Dedifferentiated amniotic fluid mesenchymal stem cell (primary cell): Measurements from ENCODE around the gene CFTR.
"Not testable (repeated sequence)": the region's sequence is repeated elsewhere in the genome, so short reads cannot be mapped to it uniquely, and the experiment has no call there.

Experiments used
- DNase-seq: peaks from one replicate; pipeline ENCODE4 v3.0.0-alpha.2; 2016; ENCODE audit errors: extremely low spot score

CFTR gene

DNA sequence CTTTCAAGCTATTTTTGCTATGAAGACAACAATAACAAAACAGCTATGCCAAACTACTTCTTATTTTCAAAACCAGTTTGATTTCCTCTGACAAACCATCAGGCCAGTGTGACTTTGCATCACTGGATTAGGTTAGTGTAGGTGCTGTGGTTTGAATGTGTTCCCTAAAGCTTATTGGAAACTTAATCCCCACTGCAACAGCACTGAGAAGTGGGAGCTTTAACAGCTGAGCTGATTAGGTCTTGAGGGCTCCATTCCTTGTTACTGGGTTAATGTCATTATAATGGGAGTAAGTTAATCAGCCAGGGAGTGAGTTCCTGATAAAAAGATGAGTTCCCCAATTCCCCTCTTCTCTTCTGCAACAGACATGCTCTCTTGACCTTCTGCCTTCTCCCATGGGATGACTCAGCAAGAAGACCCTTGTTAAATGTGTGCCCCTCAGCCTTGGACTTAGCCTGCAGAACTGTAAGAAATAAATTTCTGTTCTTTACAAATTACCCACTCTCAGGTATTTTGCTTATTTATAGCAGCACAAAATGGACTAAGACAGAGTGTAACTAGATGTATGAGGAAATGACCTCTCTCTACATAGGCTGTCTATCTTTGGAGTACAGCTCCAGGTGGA is 206.6 kb downstream of the CFTR start:
- DNase-seq: no peak

- DNase-seq: no peak
Observed at GRCh38 chr7:117688126-117688525, 208.3 kb downstream of the CFTR start.

- DNase-seq: no peak
Observed at GRCh38 chr7:117689406-117689805, 209.6 kb downstream of the CFTR start.

DNA sequence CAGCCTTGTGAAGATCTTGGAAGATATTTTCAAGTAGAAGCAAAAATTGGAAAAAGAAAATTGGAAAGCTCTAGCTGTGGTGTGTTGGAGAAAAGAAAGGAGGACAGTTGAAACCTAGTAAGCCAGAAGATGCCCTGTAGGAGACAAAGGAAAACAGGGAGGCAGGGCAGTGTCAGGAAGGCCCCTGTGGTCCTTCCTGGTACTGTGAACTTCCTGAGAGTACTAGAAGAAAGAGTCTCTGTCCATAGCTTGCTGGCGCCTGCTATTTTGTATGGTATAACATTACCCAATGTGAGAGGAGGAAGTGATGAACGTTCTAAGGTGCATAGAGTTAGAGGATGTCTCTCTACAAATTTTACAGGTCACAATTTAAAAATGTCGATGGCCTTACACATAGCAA is 210.3 kb downstream of the CFTR start:
- no peak for DNase-seq

- no peak for DNase-seq
Observed at GRCh38 chr7:117692338-117692737, 212.5 kb downstream of the CFTR start.

GRCh38 chr7:117698018-117698417 is 218.2 kb downstream of the CFTR start:
- no peak for DNase-seq

DNA sequence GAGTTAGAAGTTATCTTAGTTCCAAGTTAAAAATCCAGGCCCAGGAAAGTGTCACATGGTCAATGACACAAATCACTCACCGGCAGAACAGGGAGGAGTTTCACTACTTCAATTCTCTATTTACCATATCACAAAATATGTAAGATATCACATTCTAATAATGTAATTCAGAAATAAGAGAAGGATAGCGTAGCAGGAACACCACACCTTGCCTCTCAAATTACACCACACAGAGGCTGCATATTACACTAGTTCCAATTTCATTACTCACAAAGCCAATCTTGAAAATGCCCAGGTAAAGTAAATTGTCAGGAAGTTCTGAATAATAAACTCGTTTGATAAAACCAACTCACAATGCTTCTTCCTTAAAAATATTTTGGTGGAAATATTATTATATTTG is 224.2 kb downstream of the CFTR start:
- no peak for DNase-seq

- DNase-seq: no peak
Observed at GRCh38 chr7:117705630-117706029, 225.8 kb downstream of the CFTR start.

DNA sequence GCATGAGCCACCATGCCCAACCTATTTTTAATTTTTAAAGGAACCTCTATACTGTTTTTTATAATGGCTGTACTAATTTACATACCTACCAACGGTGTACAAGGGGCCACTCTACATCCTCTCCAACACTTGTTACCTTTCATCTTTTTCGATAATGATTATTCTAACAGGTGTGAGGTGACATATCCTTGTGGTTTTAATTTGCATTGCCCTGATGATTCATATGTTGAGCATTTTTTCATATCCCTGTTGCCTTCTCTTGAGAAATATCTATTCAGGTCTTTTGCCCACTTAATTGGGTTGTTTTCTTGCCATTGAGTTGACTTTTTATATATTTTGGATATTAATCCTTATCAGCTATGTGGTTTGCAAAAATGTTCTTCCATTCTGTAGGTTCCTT is 226.4 kb downstream of the CFTR start:
- DNase-seq: no peak

DNA sequence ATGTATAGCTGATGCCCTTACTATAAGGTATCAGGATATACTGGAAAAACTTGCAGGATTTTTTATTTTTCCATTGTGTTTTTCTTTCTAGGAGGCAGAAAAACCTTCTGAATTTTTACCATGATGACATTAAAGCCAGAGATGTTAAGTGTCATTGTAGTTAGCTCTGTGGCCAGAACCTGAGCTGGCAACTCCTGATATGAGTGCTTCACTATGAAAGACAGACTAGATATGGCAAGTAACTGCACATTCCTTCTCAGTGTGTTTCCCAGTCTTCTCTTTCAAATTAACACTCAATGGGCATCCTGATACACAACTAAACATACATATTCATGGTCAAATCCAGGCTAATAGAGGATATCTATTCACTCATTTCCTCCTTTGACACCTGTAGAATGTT is 227.3 kb downstream of the CFTR start:
- no peak for DNase-seq

DNA sequence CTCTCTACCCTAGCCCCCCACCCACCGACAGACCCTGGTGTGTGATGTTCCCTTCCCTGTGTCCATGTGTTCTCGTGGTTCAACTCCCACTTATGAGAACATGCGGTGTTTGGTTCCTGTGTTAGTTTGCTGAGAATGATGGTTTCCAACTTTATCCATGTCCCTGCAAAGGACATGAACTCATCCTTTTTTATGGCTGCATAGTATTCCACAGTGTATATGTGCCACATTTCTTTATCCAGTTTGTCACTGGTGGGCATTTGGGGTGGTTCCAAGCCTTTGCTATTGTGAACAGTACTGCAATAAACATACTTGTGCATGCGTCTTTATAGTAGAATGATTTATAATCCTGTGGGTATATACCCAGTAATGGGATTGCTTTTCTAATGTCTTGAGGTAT is 228.3 kb downstream of the CFTR start:
- DNase-seq: not testable (repeated sequence)

DNA sequence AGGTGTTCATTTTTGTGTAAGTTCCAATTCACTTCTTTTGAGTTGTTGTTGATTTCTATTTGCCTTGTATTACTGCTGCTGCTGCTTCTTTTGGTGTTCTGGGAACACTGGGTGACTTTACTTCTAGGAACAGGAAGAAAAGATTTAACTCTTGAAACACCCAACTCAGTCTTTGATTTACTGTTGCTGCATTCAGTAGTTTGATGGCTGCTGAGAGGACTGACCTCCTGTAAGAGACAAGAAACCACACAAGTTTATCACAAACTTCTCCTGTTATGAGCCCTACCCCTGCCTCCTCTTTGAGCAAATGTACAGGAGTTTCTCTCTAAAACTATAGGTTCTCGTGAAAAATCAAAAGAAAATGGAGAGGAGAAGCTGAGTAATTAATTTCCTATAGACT is 231.7 kb downstream of the CFTR start:
- no peak for DNase-seq

DNA sequence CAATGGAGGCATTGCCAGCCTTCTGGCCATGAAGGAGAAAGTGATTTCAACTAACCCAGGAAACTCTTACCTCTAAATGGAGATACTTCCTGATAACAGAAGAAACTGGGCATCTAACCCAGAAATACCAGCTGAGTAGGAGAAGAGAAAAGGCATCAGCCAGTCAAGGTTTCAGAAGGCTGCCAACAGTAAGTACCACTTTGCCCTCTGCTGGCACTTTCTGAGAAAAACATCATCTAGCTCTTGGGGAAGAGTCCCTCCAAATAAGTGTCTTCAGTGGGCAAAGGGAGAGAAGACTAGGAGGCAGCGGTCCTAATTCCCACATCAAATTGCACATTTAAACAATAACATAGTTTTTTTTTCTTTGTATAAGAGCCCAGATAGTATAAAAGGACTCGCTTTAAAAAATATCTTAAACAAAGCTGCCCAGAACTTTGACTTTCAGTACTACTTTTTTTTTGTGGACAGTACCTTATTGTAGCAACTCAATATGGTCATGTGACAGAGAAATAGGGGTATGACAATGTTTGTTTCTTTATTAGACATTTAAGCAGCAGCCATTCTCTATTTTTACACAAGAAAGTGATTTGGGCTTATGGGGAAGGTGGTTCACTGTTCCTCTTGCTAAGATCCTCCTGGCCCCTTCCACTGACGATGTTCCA is 236.1 kb downstream of the CFTR start:
- DNase-seq: peak; percentile 82

DNA sequence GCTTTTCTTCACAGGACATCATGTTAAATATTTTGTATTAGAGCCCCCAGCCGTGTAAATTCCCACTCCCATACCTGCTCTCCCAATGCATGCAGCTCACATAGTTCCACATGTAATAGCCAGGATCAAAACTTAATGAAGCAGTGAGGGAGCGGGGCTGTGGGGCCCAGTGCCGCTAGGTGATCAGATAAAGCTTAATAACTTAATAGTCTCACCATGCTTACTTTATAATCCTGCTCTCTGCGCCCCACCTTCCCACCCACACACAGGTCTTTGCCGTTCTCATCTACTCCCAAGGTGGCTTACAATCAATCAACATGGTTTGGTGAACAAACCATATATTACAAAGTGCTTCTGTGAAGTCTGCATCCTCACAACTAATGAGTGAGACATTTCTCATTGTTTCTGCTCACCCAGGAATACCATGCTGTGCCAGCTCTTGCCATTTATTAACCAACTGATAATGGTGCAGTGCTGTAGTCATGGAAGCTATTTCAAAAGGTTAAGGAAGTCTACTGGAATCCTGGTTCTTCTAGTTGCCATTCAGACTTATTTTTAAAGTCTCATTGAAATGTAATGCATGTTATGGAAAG is 237.0 kb downstream of the CFTR start:
- DNase-seq: no peak

DNA sequence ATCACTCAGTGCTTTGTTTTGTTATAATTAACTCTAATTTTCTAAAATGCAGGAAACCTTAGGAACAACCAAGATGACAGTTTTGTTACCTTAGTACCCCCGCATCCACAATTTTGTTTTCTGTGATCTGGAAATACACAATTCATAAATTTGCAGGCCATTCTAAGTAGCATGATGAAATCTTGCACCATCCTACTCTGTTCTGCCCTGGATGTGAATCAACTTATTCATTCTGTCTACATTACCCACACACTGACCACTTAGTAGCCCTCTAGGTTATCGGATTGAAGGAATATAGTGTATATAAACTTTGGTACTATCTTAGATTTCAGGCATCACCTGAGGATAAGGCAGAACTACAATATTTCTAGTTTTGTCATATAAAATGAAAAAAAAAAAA is 237.5 kb downstream of the CFTR start:
- no peak for DNase-seq
